WTC11 (cell line): ENCODE results near the gene RASAL2. TPM values are rescaled to one million over a fixed set of nuclear protein-coding genes. Genes with fewer than 3 reads are reported as not detected.
A peak's percentile ranks its signal among the peaks of the same experiment; 100 is the strongest.

Experiments used
- ATAC-seq: fragments of 200-7000 bp; cut with Tn5 transposase; 2 replicates; pipeline ENCODE4 v1.10.0; 2021; ENCODE audit warnings: mild to moderate bottlenecking, moderate library complexity
- CTCF ChIA-PET: fragments of 300-600 bp; sonication (Branson Sonifier 250); formaldehyde crosslinking; loops from one replicate; lab custom pipeline; 2021; ENCODE audit warnings: antibody characterized with exemption; lab: Charles Lee
- POLR2A ChIA-PET: fragments of 350-600 bp; sonication (Branson Sonifier 250); formaldehyde crosslinking; loops from one replicate; lab custom pipeline; 2021; ENCODE audit warnings: antibody characterized with exemption; lab: Charles Lee
- DNase-seq: peaks from one replicate; pipeline ENCODE4 v3.0.0; 2021; ENCODE audit warnings: low spot score
- H3K27ac Mint-ChIP-seq: 2 replicates; pipeline ENCODE4 v1.8.0; 2021; ENCODE audit warnings: mixed read lengths
- H3K27me3 Mint-ChIP-seq: 2 replicates; pipeline ENCODE4 v1.8.0; 2021; ENCODE audit warnings: low read depth, mild to moderate bottlenecking, moderate library complexity, mixed read lengths
- H3K36me3 Mint-ChIP-seq: 2 replicates; pipeline ENCODE4 v1.8.0; 2021; ENCODE audit warnings: mixed read lengths
- H3K4me1 Mint-ChIP-seq: 2 replicates; pipeline ENCODE4 v1.8.0; 2022; ENCODE audit warnings: mixed read lengths
- H3K4me3 Mint-ChIP-seq: 2 replicates; pipeline ENCODE4 v1.8.0; 2021; ENCODE audit warnings: mild to moderate bottlenecking, moderate library complexity, mixed read lengths
- H3K9me3 Mint-ChIP-seq: 2 replicates; pipeline ENCODE4 v1.8.0; 2021; ENCODE audit warnings: mixed read lengths
- ATF6 ChIP-seq: sonication (generic); formaldehyde crosslinking; IDR thresholded peaks from 2 replicates; pipeline ENCODE4 v1.8.1; 2023; ENCODE audit warnings: mild to moderate bottlenecking, missing genetic modification reagents
- CREB1 ChIP-seq: sonication (generic); formaldehyde crosslinking; IDR thresholded peaks from 2 replicates; pipeline ENCODE4 v1.8.0; 2023; ENCODE audit warnings: mild to moderate bottlenecking, missing genetic modification reagents
- CREM ChIP-seq: sonication (generic); formaldehyde crosslinking; IDR thresholded peaks from 2 replicates; pipeline ENCODE4 v1.8.1; 2022; ENCODE audit warnings: mild to moderate bottlenecking, missing genetic modification reagents, moderate library complexity
- EMX1 ChIP-seq: fragments of 250-450 bp; sonication (Bioruptor Pico); IDR thresholded peaks from 2 replicates; pipeline ENCODE4 v1.8.0; 2021; ENCODE audit warnings: mild to moderate bottlenecking
- PRRX2 ChIP-seq: fragments of 250-450 bp; sonication (Bioruptor Pico); IDR thresholded peaks from 2 replicates; pipeline ENCODE4 v1.8.0; 2021; ENCODE audit warnings: mild to moderate bottlenecking
- TP53 ChIP-seq: sonication (generic); formaldehyde crosslinking; IDR thresholded peaks from 2 replicates; pipeline ENCODE4 v1.8.1; 2023; ENCODE audit warnings: mild to moderate bottlenecking, missing genetic modification reagents
- USF1 ChIP-seq: sonication (generic); formaldehyde crosslinking; IDR thresholded peaks from 2 replicates; pipeline ENCODE4 v1.8.0; 2022; ENCODE audit warnings: mild to moderate bottlenecking, missing genetic modification reagents
- ZNF671 ChIP-seq: fragments of 250-450 bp; sonication (Bioruptor Pico); IDR thresholded peaks from 2 replicates; pipeline ENCODE4 v1.8.0; 2021; ENCODE audit warnings: mild to moderate bottlenecking
- total RNA-seq: library from RNA; stranded (reverse); gene quantifications from 3 replicates; pipeline ENCODE4 v1.2.3, GENCODE V29; 2021
- TF ChIP-seq, protein P1 (sequence below): sonication (generic); formaldehyde crosslinking; IDR thresholded peaks from 2 replicates; pipeline ENCODE4 v1.8.1; 2022; ENCODE audit warnings: missing genetic modification reagents, borderline replicate concordance
- TF ChIP-seq, protein P2 (sequence below): fragments of 250-450 bp; sonication (Bioruptor Pico); IDR thresholded peaks from 2 replicates; pipeline ENCODE4 v1.9.0; 2021; ENCODE audit warnings: mild to moderate bottlenecking
- TF ChIP-seq, protein P3 (sequence below): fragments of 200-600 bp; IDR thresholded peaks from 2 replicates; pipeline ENCODE4 v1.8.0; 2022; ENCODE audit warnings: antibody characterized with exemption

The RASAL2 gene
- total RNA-seq, 1 experiment from 2014 or later, result 29.5 TPM

GRCh38 chr1:178374016-178374415 is 280.1 kb downstream of the RASAL2 start:
- no peak for ATAC-seq

GRCh38 chr1:178376008-178376407 is 282.1 kb downstream of the RASAL2 start:
- CTCF ChIA-PET, result interaction anchor here (1.3 kb wide), 1 partner anchor 126 kb away, joined by 5 read pairs; no protein-coding TSS in a partner anchor
- H3K4me1 Mint-ChIP-seq, result peaks cover 7% of the 10 kb centered on the region
- H3K36me3 Mint-ChIP-seq, result no peaks in the 10 kb centered on the region
- H3K9me3 Mint-ChIP-seq, result no peaks in the 10 kb centered on the region
- TF ChIP-seq PRRX2 (CRISPR knock-in tag) (no peak), EMX1 (CRISPR knock-in tag) (no peak), ZNF671 (no peak), CREB1 (no peak), CREM (CRISPR knock-in tag) (no peak)
- TF ChIP-seq, protein P1, sequence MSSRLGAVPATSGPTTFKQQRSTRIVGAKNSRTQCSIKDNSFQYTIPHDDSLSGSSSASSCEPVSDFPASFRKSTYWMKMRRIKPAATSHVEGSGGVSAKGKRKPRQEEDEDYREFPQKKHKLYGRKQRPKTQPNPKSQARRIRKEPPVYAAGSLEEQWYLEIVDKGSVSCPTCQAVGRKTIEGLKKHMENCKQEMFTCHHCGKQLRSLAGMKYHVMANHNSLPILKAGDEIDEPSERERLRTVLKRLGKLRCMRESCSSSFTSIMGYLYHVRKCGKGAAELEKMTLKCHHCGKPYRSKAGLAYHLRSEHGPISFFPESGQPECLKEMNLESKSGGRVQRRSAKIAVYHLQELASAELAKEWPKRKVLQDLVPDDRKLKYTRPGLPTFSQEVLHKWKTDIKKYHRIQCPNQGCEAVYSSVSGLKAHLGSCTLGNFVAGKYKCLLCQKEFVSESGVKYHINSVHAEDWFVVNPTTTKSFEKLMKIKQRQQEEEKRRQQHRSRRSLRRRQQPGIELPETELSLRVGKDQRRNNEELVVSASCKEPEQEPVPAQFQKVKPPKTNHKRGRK (CRISPR knock-in tag), result no peak
- TF ChIP-seq, all 79 proteins: peak for 0
- ATAC-seq (peak; percentile 50; the same call in 1 of the 2 replicates), DNase-seq (no peak)
- H3K27ac Mint-ChIP-seq, result no peak overlapping the region
- POLR2A ChIA-PET, result no interaction called here
- no peaks in the 10 kb centered on the region for H3K27me3 Mint-ChIP-seq
- H3K4me3 Mint-ChIP-seq, result no peak overlapping the region

More at GRCh38 chr1:178374016-178374415, 280.1 kb downstream of the RASAL2 start:
- CTCF ChIA-PET, result interaction anchor here (1.0 to 1.2 kb wide), 4 partner anchors 63 to 155 kb away, joined by 3 to 6 read pairs (median 3); no protein-coding TSS in a partner anchor
- no peak overlapping the region for H3K27ac Mint-ChIP-seq
- H3K4me3 Mint-ChIP-seq, result no peak overlapping the region
- peaks cover 2% of the 10 kb centered on the region; the same call in 1 of the 2 replicates for H3K4me1 Mint-ChIP-seq
- H3K9me3 Mint-ChIP-seq, result no peaks in the 10 kb centered on the region
- TF ChIP-seq ZNF671 (no peak), TP53 (no peak)
- TF ChIP-seq, protein P2, sequence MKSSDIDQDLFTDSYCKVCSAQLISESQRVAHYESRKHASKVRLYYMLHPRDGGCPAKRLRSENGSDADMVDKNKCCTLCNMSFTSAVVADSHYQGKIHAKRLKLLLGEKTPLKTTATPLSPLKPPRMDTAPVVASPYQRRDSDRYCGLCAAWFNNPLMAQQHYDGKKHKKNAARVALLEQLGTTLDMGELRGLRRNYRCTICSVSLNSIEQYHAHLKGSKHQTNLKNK, result no peak
- no peaks in the 10 kb centered on the region for H3K36me3 Mint-ChIP-seq
- no peaks in the 10 kb centered on the region for H3K27me3 Mint-ChIP-seq
- DNase-seq, result no peak
- POLR2A ChIA-PET, result no interaction called here

- ATAC-seq (peak; percentile 91), DNase-seq (peak; percentile 80)
- TF ChIP-seq, protein P3, sequence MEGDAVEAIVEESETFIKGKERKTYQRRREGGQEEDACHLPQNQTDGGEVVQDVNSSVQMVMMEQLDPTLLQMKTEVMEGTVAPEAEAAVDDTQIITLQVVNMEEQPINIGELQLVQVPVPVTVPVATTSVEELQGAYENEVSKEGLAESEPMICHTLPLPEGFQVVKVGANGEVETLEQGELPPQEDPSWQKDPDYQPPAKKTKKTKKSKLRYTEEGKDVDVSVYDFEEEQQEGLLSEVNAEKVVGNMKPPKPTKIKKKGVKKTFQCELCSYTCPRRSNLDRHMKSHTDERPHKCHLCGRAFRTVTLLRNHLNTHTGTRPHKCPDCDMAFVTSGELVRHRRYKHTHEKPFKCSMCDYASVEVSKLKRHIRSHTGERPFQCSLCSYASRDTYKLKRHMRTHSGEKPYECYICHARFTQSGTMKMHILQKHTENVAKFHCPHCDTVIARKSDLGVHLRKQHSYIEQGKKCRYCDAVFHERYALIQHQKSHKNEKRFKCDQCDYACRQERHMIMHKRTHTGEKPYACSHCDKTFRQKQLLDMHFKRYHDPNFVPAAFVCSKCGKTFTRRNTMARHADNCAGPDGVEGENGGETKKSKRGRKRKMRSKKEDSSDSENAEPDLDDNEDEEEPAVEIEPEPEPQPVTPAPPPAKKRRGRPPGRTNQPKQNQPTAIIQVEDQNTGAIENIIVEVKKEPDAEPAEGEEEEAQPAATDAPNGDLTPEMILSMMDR, result peak; percentile 88
- no peak for TF ChIP-seq USF1 (CRISPR knock-in tag)
- peaks cover 19% of the 10 kb centered on the region for H3K4me1 Mint-ChIP-seq
- ChIA-PET POLR2A (interaction anchor here (1.1 kb wide), 1 partner anchor 20 kb away, joined by 3 read pairs; no protein-coding TSS in a partner anchor), CTCF (interaction anchor here (0.6 to 2.1 kb wide), 20 partner anchors 9 to 484 kb away, joined by 3 to 21 read pairs (median 6); no protein-coding TSS in a partner anchor)
- H3K27me3 Mint-ChIP-seq, result no peaks in the 10 kb centered on the region
- H3K9me3 Mint-ChIP-seq, result no peaks in the 10 kb centered on the region
- no peak overlapping the region for H3K27ac Mint-ChIP-seq
- H3K4me3 Mint-ChIP-seq, result no peak overlapping the region; the same call in 1 of the 2 replicates
- H3K36me3 Mint-ChIP-seq, result no peaks in the 10 kb centered on the region
Observed at GRCh38 chr1:178379807-178380206, 285.9 kb downstream of the RASAL2 start.

DNA sequence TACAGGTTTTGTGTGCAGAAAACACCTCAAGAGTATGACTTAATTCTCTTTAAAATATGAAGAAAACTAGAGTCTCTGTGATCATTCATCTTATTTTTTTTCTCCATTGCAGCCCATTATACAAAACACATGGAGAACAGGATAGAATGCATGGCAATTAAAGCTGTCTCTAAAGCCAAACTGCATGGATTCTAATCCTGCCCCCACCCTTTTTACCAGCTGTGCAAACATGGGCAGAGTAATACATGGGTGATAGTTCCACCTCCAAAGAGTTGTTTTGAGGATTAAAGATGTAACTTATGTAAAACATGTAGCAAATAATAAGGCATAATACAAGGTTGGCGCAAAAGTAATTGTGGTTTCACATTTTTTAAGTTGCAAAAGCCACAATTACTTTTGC is 288.5 kb downstream of the RASAL2 start:
- ATAC-seq (no peak), DNase-seq (no peak)
- Mint-ChIP-seq H3K36me3 (no peaks in the 10 kb centered on the region), H3K4me1 (peaks cover 19% of the 10 kb centered on the region), H3K9me3 (no peaks in the 10 kb centered on the region), H3K27me3 (no peaks in the 10 kb centered on the region), H3K27ac (no peak overlapping the region), H3K4me3 (no peak overlapping the region)
- POLR2A ChIA-PET, result no interaction called here
- CTCF ChIA-PET, result no interaction called here
- TF ChIP-seq ATF6 (CRISPR knock-in tag), result no peak
